Ammon's horn (tissue), 1 donor: ENCODE data around the gene TRMT112.
"Not testable (repeated sequence)": the region's sequence is repeated elsewhere in the genome, so short reads cannot be mapped to it uniquely, and the experiment has no call there.

ENCODE experiments used
- DNase-seq: peaks from one replicate; pipeline ENCODE4 v3.0.0-alpha.2; 2016; ENCODE audit warnings: low spot score

Gene TRMT112

GRCh38 chr11:64331569-64332371 is 14.4 kb upstream of the TRMT112 start:
- no peak for DNase-seq

- no peak for DNase-seq
These were observed 13.5 kb upstream of the TRMT112 start for GRCh38 chr11:64330888-64331287.

- DNase-seq = no peak
These were observed 10.6 kb upstream of the TRMT112 start for GRCh38 chr11:64327993-64328392.

GRCh38 chr11:64327375-64327774 is 10.0 kb upstream of the TRMT112 start:
- no peak for DNase-seq

- DNase-seq = no peak
These were observed 7.5 kb upstream of the TRMT112 start for GRCh38 chr11:64324692-64325469.

GRCh38 chr11:64323984-64324383 is 6.6 kb upstream of the TRMT112 start:
- not testable (repeated sequence) for DNase-seq

- DNase-seq = no peak
These were observed 6.0 kb upstream of the TRMT112 start for GRCh38 chr11:64323373-64323772.

- DNase-seq = no peak
These were observed 5.5 kb upstream of the TRMT112 start for GRCh38 chr11:64322925-64323260.

GRCh38 chr11:64321533-64321932 is 4.2 kb upstream of the TRMT112 start:
- no peak for DNase-seq

- no peak for DNase-seq
These were observed 3.7 kb upstream of the TRMT112 start for GRCh38 chr11:64321026-64321425.

GRCh38 chr11:64320556-64320955 is 3.2 kb upstream of the TRMT112 start:
- no peak for DNase-seq

GRCh38 chr11:64318766-64319761 is 1.7 kb upstream of the TRMT112 start:
- DNase-seq = no peak

- peak; percentile 98 for DNase-seq
These were observed 804 bp upstream of the TRMT112 start, which contains the start of gene PRDX5 for GRCh38 chr11:64317961-64318765. PRDX5 (plus strand) TSS chr11:64318121; CDS start chr11:64318216, 95 bp downstream.

- no peak for DNase-seq
These were observed 561 bp downstream of the TRMT112 start for GRCh38 chr11:64316672-64317324.

- DNase-seq = not testable (repeated sequence)
These were observed 1.5 kb downstream of the TRMT112 start for GRCh38 chr11:64315667-64316526.

- DNase-seq = no peak
These were observed 2.4 kb downstream of the TRMT112 start for GRCh38 chr11:64314805-64315561.

- no peak for DNase-seq
These were observed 3.1 kb downstream of the TRMT112 start for GRCh38 chr11:64314146-64314804.

- peak; percentile 14 for DNase-seq
These were observed 3.7 kb downstream of the TRMT112 start for GRCh38 chr11:64313491-64314145.
